ENCODE measurements around the gene TMEM267.
"Not testable (repeated sequence)": the region's sequence is repeated elsewhere in the genome, so short reads cannot be mapped to it uniquely, and the experiment has no call there.

The TMEM267 gene

GRCh38 chr5:43456556-43456955 is 27.1 kb downstream of the TMEM267 start:
- no peak for DNase-seq

DNA sequence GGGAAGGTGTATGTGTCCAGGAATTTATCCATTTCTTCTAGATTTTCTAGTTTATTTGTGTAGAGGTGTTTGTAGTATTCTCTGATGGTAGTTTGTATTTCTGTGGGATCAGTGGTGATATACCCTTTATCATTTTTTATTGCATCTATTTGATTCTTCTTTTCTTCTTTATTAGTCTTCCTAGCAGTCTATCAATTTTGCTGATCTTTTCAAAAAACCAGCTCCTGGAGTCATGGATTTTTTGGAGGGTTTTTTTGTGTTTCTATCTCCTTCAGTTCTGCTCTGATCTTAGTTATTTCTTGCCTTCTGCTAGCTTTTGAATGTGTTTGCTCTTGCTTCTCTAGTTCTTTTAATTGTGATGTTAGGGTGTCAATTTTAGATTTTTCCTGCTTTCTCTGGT is 42.1 kb downstream of the TMEM267 start:
- DNase-seq: not testable (repeated sequence)

DNA sequence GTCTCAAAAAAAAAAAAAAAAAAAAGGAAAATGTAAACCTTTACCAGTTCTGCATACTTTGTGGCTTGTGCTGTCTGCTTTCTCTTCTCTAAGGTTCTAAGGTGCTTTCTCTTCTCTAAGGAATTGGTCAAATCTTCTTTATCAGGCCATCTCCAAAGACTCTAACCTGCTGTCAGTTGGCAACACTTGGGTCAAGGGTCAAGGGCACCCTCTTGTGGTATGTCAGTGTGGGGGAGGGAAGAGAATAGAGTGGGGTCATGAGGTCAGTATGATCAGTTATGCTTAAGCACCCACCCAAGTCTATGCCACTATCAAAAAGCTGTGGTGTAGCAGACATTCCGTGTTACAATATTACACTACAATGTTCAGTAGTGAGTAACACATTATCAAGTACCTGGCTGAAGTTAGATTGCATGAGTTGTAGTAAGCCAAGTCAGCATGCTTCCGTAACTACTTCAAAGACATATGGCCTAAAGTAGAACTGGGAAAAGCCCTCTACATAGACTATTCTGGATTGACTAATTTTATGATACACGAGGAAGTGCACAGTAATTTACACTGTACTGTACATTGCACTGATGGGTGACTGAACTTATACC is 46.5 kb downstream of the TMEM267 start:
- no peak for DNase-seq

DNA sequence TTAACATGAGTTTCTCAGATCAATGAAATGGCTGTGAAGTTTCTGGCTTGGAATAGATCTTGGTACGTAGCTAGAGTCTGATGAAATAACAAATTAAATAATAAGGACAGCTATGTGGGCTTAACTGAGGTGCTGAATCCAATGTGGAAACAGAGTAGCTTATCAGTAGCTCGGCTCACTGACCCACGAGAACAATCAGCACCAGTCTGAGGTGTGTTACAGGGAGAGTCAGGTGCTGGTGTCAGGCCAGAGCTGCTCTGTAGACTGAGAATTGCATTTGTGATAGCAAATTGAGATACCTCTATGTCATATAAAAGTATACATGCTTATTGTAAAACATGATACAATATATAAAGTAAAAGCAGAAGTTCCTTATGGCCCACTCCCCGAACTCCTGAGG is 50.3 kb downstream of the TMEM267 start:
- no peak for DNase-seq

- DNase-seq: no peak
These were observed 50.9 kb downstream of the TMEM267 start for GRCh38 chr5:43432486-43433375.

DNA sequence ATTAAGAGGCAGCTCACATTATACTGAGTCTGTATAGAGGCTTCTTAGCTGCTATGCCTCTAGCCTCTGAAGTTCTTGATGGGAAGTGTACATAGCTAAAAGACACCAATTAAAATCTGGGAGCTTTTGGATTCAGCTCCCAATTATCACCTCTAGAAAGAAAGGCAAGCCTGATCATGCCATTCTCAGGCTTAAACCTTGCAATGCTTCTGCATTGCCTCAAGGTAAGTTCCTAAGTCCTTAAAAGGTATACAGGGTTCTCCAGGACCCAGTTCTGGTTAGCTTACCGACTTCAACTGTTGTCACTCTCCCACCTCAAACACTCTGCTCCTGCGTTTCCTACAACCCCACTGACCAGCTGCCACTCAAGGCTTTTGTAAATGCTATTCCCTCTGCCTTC is 54.0 kb downstream of the TMEM267 start:
- no peak for DNase-seq

GRCh38 chr5:43429016-43429415 is 54.6 kb downstream of the TMEM267 start:
- no peak for DNase-seq

DNA sequence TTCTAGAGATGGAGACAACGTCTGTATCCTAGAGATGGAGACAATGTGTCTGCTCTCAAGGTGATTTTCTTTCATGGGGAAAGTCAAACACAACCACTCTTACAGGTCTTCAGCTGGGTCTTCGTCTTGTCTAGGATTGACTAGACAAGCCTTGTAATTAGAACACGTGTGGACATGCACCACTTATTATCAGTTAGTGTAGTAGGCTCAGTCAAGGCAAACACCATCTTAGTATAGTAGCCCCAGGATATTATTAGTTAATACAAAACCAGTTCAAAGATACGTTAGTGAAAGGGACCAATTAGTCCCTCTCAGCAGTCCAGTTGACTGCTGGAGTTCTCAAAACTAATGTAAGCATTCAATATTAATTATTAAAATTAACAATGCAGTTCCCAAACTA is 56.4 kb downstream of the TMEM267 start:
- no peak for DNase-seq

GRCh38 chr5:43425983-43426382 is 57.7 kb downstream of the TMEM267 start:
- DNase-seq: no peak

- DNase-seq: not testable (repeated sequence)
These were observed 60.6 kb downstream of the TMEM267 start for GRCh38 chr5:43423086-43423485.

GRCh38 chr5:43422143-43422542 is 61.5 kb downstream of the TMEM267 start:
- DNase-seq: no peak

GRCh38 chr5:43421450-43422133 is 62.1 kb downstream of the TMEM267 start:
- no peak for DNase-seq

GRCh38 chr5:43420241-43420640 is 63.4 kb downstream of the TMEM267 start:
- no peak for DNase-seq

GRCh38 chr5:43418561-43418960 is 65.1 kb downstream of the TMEM267 start:
- no peak for DNase-seq

DNA sequence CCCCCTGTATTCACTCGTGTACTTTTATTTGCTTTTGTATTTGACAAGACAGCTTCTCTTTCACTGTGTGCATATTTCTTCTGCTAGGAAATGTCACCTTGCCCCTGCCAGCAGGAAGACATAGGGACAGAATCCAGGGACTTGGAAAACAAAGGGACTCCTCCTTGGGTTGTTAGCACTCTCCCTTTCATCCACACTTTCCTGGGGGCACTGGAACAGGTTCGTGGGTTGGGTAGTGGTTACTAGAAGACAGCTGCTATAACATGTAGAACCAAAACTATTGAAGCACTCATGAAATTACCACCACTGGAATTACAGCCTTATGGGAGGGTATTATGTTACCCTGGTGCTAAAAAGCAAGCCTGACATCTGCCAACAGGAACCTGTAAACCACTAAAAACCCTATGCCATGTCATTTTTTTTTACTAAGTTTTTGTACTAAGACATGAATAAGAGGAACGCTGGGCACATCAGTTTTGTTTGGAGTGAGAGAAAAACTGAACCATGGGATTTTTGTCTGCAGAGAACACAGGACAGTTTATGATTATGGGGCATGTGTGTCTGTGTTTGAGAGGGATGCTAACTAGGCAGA is 66.8 kb downstream of the TMEM267 start:
- DNase-seq: no peak

GRCh38 chr5:43415935-43416802 is 67.5 kb downstream of the TMEM267 start:
- no peak for DNase-seq

DNA sequence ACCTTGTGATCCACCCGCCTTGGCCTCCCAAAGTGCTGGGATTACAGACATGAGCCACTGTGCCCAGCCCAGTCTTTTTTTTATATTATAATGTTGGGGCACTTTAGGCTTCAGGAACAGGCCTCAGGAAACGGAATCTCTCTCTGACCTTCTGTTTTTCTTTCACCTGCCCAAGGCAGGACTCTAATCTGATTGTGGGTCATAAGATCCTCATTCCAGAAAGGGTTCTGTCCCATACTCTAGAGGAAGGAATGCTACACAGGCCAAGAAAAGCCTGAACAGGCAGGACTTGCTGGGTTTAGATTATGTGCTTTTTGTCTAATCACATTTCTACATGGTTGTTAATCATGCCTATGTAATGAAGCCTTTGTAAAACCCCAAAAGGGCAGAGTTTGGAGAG is 69.7 kb downstream of the TMEM267 start:
- no peak for DNase-seq

DNA sequence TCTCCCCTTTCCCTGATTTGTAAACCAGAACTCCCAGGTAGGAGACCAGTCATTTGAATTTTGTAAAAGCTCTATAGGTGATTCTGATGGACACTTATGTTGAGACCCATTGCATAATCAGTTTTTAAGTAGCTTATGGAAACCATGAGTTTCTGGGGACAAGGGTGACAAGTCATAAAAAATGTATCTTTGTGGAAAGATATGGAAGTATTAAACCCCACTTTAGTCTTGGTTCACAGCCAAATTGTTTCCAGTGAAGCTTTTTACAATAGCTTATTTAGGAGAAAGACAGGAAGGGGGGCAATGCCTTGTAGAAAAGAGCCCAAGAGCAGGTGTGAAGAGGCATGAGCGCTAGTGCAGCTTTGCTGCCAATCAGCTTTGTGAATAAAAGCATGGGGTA is 71.0 kb downstream of the TMEM267 start:
- DNase-seq: no peak

GRCh38 chr5:43412156-43412555 is 71.5 kb downstream of the TMEM267 start, which contains the start of gene CCL28:
Gene CCL28 (minus strand): TSS chr5:43412391. CDS start chr5:43412316, 75 bp downstream.
- no peak for DNase-seq

GRCh38 chr5:43411495-43411894 is 72.2 kb downstream of the TMEM267 start:
- DNase-seq: no peak

DNA sequence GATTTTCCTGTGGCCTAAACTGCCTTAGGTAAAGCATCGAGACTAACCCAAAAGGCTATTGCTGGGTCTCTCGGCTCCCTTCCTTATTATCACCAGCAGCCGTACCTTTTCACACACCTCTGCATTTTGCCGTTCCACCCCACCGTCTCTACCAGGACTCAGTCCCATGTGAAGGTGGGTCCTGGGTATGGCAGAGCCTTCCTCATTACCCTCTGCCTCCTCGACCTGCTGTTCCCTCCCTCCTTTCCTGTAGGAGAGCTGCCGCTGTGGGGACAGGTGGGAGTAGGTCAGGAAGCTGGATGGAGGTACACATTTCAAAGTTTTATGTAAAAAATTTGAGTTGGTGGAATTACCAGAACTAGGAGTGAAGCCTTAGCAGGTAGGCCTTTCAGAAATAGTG is 73.3 kb downstream of the TMEM267 start:
- no peak for DNase-seq

- no peak for DNase-seq
These were observed 73.8 kb downstream of the TMEM267 start for GRCh38 chr5:43409809-43410271.

Measured in retina (tissue), 1 donor.